ENCODE results near the gene PRRX2.

Gene PRRX2

DNA sequence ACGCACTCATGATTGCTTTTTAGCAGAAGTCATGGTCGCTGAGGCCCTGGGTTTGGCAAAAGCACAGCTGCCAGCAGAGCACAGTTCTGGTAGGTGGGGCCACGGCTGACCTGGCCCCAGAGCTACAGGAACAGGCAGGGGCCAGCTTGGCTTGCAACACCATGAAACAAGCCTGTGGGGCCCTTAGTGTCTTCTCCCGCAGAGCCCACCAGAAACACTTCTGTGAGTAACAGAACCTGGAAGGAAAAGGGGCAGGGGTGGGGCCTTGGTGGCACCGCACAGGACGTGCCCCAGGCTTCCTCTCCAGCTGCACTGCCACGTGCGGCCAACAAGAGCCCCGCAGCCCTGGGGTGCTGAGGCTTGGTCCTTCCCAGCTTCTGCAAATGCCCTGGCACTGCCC is 28.3 kb upstream of the PRRX2 start:
- DNase-seq (ENCODE audit: low spot score) = no peak

DNA sequence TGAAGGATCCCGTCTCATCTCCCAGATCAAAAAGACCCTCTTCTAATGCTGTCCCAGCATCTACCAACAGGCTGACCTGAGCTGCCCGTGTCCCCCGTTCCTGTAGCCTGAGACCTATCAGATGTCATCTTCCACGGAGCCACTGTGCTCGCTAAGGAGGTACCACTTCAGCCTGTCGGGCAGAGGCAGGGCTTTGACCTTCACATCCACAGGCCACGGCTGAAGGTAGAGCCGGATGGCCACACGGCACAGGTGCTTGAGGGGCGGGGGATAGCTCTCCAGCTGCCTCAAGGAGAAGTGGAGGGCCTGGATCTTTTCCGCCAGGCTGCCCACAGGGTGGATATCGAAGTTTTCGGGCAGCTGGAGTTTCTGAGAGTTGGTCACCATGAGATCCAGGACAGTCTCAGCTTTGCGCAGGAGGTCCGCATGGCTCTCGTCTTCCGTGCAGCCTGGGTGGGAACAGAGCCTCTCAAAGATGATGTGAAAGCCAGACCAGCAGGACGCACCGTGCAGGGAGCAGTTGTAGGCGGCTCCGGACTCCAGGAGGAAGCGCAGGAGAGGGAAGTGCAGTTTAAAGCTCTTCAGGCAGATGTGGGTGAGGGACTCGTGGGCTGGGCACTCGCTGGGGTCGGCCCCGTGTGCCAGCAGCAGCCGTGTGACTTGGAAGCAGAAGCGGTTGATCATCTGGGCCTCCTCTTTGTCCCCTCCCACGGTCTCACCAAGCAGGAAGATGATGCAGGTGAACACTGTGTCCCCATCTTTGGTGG is 27.6 kb upstream of the PRRX2 start:
- DNase-seq (ENCODE audit: low spot score) = no peak

- no peak for DNase-seq (ENCODE audit: low spot score)
These were observed 26.3 kb upstream of the PRRX2 start for GRCh38 chr9:129639034-129639630.

GRCh38 chr9:129639756-129640085 is 25.7 kb upstream of the PRRX2 start:
- no peak for DNase-seq (ENCODE audit: low spot score)

- no peak for DNase-seq (ENCODE audit: low spot score)
These were observed 25.2 kb upstream of the PRRX2 start for GRCh38 chr9:129640086-129640870.

- peak; percentile 45 for DNase-seq (ENCODE audit: low spot score)
These were observed 24.3 kb upstream of the PRRX2 start for GRCh38 chr9:129640871-129641749.

DNA sequence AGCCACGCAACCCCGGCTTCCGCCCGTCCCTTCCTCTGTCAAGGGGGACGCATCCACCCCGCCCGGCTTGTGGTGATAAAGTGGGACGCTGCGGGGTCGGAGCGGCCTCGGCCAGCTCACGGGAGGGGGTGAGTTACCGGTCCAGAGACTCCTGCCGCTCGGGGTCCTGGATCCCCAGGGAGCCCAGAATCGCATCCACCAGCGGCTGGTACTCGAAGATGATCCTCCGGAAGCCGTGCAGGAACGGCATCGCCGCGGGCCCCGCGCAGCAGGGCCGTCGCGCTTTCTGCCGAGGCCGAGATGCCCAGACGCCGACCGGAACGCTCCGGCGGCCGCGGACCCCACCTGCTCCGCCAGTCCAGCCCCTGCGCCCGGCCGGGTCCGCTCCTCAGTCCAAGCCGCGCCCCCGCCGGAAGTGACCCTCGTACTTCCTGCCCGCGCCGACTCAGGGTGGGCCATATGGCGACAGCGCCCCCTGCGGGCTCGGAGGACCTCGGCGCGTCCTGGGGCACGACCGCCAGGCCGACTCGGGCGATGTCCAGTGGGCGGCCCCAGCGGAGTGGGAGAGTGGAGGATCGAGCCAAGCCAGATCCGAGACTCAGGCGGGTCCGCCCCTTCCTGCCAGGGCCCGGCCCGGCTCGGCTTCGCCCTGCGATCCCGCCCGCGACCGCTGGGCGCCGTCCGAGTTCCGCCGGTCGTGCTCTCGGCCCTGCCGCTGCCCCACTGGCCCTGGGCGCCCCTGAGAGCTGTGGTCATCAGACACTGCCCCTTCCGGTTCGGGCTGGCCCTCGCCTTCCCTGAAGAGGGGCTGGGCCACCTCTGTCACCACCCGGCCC is 23.5 kb upstream of the PRRX2 start, which contains the start of gene ASB6:
TSS of gene ASB6 (minus strand) at position 402 of the 836 bp plus-strand sequence. CDS start at position 250, 152 bp downstream.
- peak; percentile 99 for DNase-seq (ENCODE audit: low spot score)

DNA sequence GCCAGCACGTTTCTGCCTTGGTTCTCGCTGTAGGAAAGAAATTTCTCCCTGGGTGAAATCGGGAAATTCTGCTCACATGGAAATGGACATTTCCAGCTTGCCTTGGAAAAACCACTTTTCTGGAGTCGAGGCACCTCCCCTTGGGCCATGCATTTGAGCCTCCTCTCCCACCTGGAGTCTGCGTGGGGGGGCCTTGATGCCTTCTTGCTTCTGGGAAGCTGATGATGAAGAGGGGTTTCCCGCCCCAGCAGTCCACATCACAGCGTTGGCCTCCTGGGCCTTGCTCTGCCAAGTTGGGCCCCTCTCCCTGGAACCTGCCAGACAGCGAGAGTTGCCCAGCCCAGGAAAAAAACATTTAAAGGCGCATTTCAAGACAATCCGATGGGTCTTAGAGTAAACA is 21.7 kb upstream of the PRRX2 start:
- DNase-seq (ENCODE audit: low spot score) = no peak

- DNase-seq (ENCODE audit: low spot score) = no peak
These were observed 21.1 kb upstream of the PRRX2 start for GRCh38 chr9:129644365-129644764.

DNA sequence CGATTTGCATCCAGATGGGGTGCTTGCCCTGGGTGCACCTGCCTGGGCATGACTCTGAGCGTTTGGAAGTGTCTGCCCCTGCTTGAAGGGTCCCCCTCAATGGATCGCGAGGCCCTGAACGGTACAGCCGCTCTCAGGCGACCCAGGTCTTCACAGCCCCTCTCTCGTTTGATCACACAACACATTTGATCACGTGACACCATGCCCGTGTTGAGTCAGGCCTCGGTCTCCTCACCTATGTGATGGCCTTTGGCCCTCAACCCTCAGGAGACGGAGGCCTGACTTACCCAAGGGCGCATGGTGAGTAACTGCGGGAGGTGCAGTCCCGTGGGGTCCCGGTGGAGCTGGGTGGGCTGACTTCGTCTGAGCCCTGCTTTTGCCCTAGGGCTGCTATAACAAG is 20.5 kb upstream of the PRRX2 start:
- DNase-seq (ENCODE audit: low spot score) = no peak

DNA sequence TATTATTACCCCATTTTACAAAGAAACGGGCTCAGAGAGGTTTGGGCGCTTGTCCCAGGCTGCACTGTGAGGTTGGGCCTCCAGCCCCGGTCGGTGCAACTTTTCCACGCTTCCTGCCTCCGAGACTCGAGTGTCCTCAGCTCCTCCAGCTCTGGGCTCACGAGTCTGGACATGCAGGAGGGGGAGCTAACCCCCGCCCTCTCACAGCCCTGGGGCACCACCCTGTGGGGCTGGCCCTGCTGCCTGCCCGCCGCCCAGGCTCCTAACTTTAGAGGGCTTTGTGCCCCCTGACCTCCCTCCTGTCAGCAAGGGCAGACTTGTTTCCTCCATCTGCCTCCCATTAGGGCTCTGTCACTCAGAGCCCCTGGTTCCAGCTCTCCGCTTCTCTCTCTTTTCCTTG is 19.2 kb upstream of the PRRX2 start:
- DNase-seq (ENCODE audit: low spot score) = no peak

GRCh38 chr9:129646654-129647053 is 18.8 kb upstream of the PRRX2 start:
- no peak for DNase-seq (ENCODE audit: low spot score)

DNA sequence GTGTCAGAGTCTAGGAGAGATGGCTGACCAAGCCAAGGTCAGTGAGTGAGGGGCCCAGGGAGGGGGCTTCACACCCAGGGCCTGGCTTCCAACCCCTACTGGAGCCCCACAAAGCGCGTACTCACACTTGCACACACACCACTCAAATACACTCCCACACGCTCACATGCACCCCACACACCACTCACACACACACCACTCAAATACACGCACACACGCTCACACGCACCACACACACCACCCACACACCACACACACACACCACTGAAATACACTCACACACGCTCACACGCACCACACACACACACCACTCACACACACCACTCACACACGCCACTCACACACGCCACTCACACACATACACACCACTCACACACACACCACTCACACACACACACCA is 17.8 kb upstream of the PRRX2 start:
- DNase-seq (ENCODE audit: low spot score) = no peak

- DNase-seq (ENCODE audit: low spot score) = no peak
These were observed 17.2 kb upstream of the PRRX2 start for GRCh38 chr9:129648092-129648763.

- DNase-seq (ENCODE audit: low spot score) = no peak
These were observed 16.7 kb upstream of the PRRX2 start for GRCh38 chr9:129648764-129649115.

GRCh38 chr9:129649726-129650679 is 15.4 kb upstream of the PRRX2 start:
- no peak for DNase-seq (ENCODE audit: low spot score)

DNA sequence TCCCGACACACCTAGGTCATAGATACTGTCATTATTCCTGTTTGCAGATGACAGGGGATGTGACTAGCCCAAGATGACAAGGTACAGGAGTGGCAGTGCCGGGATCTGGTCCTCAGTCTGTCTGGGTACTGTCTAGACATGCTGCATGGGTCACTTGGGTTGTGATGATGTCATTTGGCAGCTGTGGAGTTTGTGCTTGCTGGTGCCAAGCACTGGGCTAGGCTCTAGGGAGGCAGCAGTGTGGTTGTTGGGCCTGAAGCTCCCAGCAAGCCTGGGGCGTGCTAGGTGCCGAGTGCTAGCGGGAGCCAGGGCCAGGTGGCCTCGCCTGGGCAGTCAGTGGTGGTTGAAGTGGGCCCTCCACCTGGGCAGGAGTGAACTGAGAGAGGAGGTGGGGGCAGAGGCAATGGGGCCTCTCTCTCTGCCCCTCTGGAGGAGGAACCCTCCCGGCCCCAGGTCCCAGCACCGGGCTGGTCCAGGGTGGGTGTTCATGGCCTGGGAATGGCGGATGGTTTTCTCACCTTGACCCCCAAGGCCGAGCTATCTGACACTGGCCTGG is 14.7 kb upstream of the PRRX2 start:
- DNase-seq (ENCODE audit: low spot score) = no peak

- DNase-seq (ENCODE audit: low spot score) = no peak
These were observed 11.5 kb upstream of the PRRX2 start for GRCh38 chr9:129653823-129654553.
